Smooth muscle cell (in vitro differentiated cells): ENCODE results near the gene ARMC9. TPM values are rescaled to one million over a fixed set of nuclear protein-coding genes. Genes with fewer than 3 reads are reported as not detected.

Experiments used
- DNase-seq: peaks from one replicate; lab custom pipeline; 2025; ENCODE audit not compliant: unreplicated experiment; lab: John Stamatoyannopoulos, UW
- H2AFZ ChIP-seq: fragments of 200-600 bp; sonication (generic); 2 replicates; pipeline ENCODE4 v1.6.0; 2016; ENCODE audit warnings: antibody characterized with exemption, low read depth, mild to moderate bottlenecking
- H3F3A ChIP-seq: fragments of 200-600 bp; sonication (generic); 2 replicates; pipeline ENCODE4 v1.6.0; 2017; ENCODE audit warnings: antibody characterized with exemption, low read depth
- H3K27ac ChIP-seq: fragments of 200-600 bp; sonication (generic); 2 replicates; pipeline ENCODE4 v1.5.1; 2016; ENCODE audit warnings: low read depth, mild to moderate bottlenecking
- H3K27me3 ChIP-seq: fragments of 200-600 bp; sonication (generic); 2 replicates; pipeline ENCODE4 v1.6.1; 2016; ENCODE audit warnings: low read depth, mild to moderate bottlenecking
- H3K36me3 ChIP-seq: fragments of 200-600 bp; sonication (generic); 2 replicates; pipeline ENCODE4 v1.5.1; 2016; ENCODE audit warnings: low read depth
- H3K4me1 ChIP-seq: fragments of 200-600 bp; sonication (generic); 2 replicates; pipeline ENCODE4 v1.5.1; 2016; ENCODE audit warnings: low read depth
- H3K4me2 ChIP-seq: fragments of 200-600 bp; sonication (generic); 2 replicates; pipeline ENCODE4 v1.6.0; 2016; ENCODE audit warnings: mild to moderate bottlenecking
- H3K4me3 ChIP-seq: fragments of 200-600 bp; sonication (generic); 2 replicates; pipeline ENCODE4 v1.5.1; 2016; ENCODE audit warnings: mild to moderate bottlenecking
- H3K79me2 ChIP-seq: fragments of 200-600 bp; sonication (generic); 2 replicates; pipeline ENCODE4 v1.6.0; 2016; ENCODE audit warnings: low read depth, mild to moderate bottlenecking
- H3K9ac ChIP-seq: fragments of 200-600 bp; sonication (generic); 2 replicates; pipeline ENCODE4 v1.6.0; 2016; ENCODE audit warnings: low read depth
- H3K9me3 ChIP-seq: fragments of 200-600 bp; sonication (generic); replicated peaks from 2 replicates; pipeline ENCODE4 v1.5.1; 2016; ENCODE audit warnings: low read depth
- H4K20me1 ChIP-seq: fragments of 200-600 bp; sonication (generic); 2 replicates; pipeline ENCODE4 v1.6.0; 2016; ENCODE audit warnings: low read depth
- CTCF ChIP-seq: fragments of 200-600 bp; sonication (generic); IDR thresholded peaks from 2 replicates; pipeline ENCODE4 v1.5.1; 2017; ENCODE audit warnings: borderline replicate concordance, mild to moderate bottlenecking, antibody characterized with exemption; ENCODE audit not compliant: insufficient read depth, poor library complexity, severe bottlenecking
- WGBS: methylation state at CpG from one replicate; pipeline ENCODE4 v1.1.7; 2016; ENCODE audit warnings: low lambda C conversion rate; 5-methylcytosine and 5-hydroxymethylcytosine counted together
- polyA plus RNA-seq: library from polyadenylated mRNA; unstranded; fragments of >200 nt; fragmentation: Nextera tagmentation; extraction: Ambion mirVana; gene quantifications from 2 replicates; pipeline ENCODE4 v1.2.1, GENCODE V29; 2016
- total RNA-seq: library from RNA; depleted of rRNA; stranded (reverse); fragments of >200 nt; gene quantifications from 2 replicates; pipeline ENCODE4 v1.2.3, GENCODE V29; 2014

The ARMC9 gene
- total and polyA plus RNA-seq, 2 experiments from 2014 or later = 34.7 to 51.0 TPM

- Histone ChIP-seq H2AFZ (no peak overlapping the region), H3F3A (no peaks in the 10 kb centered on the region), H3K9me3 (no peaks in the 10 kb centered on the region), H3K79me2 (no peaks in the 10 kb centered on the region), H3K4me1 (no peaks in the 10 kb centered on the region), H3K9ac (no peak overlapping the region), H4K20me1 (no peaks in the 10 kb centered on the region), H3K4me3 (no peak overlapping the region), H3K4me2 (no peak overlapping the region), H3K27me3 (no peaks in the 10 kb centered on the region), H3K27ac (no peak overlapping the region), H3K36me3 (peaks cover 15% of the 10 kb centered on the region)
- no peak for TF ChIP-seq CTCF
- no peak for DNase-seq
- WGBS = 92% methylated on average over 4 of the region's 4 CpGs
Observed at GRCh38 chr2:231272991-231273390, 74.6 kb downstream of the ARMC9 start.

- Histone ChIP-seq H3K36me3 (peaks cover 27% of the 10 kb centered on the region), H3K9ac (no peak overlapping the region)
Observed at GRCh38 chr2:231276987-231277386, 78.6 kb downstream of the ARMC9 start.

GRCh38 chr2:231277962-231278361 lies 79.5 kb downstream of the ARMC9 start:
- Histone ChIP-seq H3K4me2 (no peak overlapping the region), H3K4me1 (no peaks in the 10 kb centered on the region), H3F3A (no peaks in the 10 kb centered on the region), H3K36me3 (peaks cover 27% of the 10 kb centered on the region), H3K27ac (no peak overlapping the region), H3K79me2 (no peaks in the 10 kb centered on the region), H3K4me3 (no peak overlapping the region), H3K9me3 (no peaks in the 10 kb centered on the region), H3K9ac (no peak overlapping the region), H2AFZ (no peak overlapping the region), H4K20me1 (no peaks in the 10 kb centered on the region), H3K27me3 (no peaks in the 10 kb centered on the region)
- WGBS = 94% methylated on average over 8 of the region's 8 CpGs
- DNase-seq = no peak
- TF ChIP-seq CTCF = no peak

More at GRCh38 chr2:231276987-231277386, 78.6 kb downstream of the ARMC9 start:
- TF ChIP-seq CTCF = no peak
- Histone ChIP-seq H3K9me3 (no peaks in the 10 kb centered on the region), H2AFZ (no peak overlapping the region), H3K4me2 (no peak overlapping the region), H3F3A (no peaks in the 10 kb centered on the region), H4K20me1 (no peaks in the 10 kb centered on the region), H3K27me3 (no peaks in the 10 kb centered on the region), H3K79me2 (no peaks in the 10 kb centered on the region), H3K4me1 (no peaks in the 10 kb centered on the region), H3K4me3 (no peak overlapping the region), H3K27ac (no peak overlapping the region)
- no peak for DNase-seq
- WGBS = 77% methylated on average over 2 of the region's 2 CpGs

DNA sequence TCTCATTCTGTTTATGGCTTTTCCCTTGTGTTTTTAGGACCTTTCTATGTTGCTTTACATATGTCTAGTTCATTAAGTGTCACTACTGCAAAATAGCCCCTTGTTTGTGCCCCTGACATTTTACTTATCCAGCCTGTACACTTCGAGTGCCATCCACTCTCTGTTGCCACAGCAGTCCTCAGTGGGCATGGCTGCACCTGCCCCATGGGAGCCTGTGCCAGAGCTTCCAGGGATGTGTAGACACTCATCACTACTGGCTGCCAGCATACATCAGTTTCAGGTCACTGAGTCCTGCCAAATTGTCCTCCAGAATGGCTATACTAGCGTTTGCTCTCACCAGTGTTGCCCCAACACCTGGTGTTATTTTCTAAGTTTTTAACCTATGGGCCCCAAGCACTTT lies 80.4 kb downstream of the ARMC9 start:
- Histone ChIP-seq H3K27ac (no peak overlapping the region), H3F3A (no peaks in the 10 kb centered on the region), H3K4me3 (no peak overlapping the region), H3K36me3 (peaks cover 27% of the 10 kb centered on the region), H4K20me1 (no peaks in the 10 kb centered on the region), H3K4me1 (no peaks in the 10 kb centered on the region), H3K9me3 (no peaks in the 10 kb centered on the region), H3K4me2 (no peak overlapping the region), H3K27me3 (no peaks in the 10 kb centered on the region), H3K9ac (no peak overlapping the region), H3K79me2 (no peaks in the 10 kb centered on the region), H2AFZ (no peak overlapping the region)
- 96% methylated on average over 2 of the region's 2 CpGs for WGBS
- DNase-seq = no peak
- no peak for TF ChIP-seq CTCF
